Right cardiac atrium (tissue), 5 donors: ENCODE results near the gene CYSTM1. TPM values are rescaled to one million over a fixed set of nuclear protein-coding genes. Genes with fewer than 3 reads are reported as not detected.

Source experiments
- ATAC-seq, 2 donors: fragments of 200-7000 bp; cut with Tn5 transposase; one replicate each; pipeline versions ENCODE4 v1.8.0 to v1.9.1; 2020; ENCODE audit warnings: moderate library complexity in 2 of 2, mild to moderate bottlenecking in 1 of 2
- DNase-seq, 3 donors: peaks; one replicate each; pipeline ENCODE4 v3.0.0-alpha.2; 2020
- H3K27ac ChIP-seq: one replicate; pipeline ENCODE4 v1.5.1; 2013; ENCODE audit warnings: mild to moderate bottlenecking, low read length, control low read depth, moderate library complexity
- H3K27me3 ChIP-seq: one replicate; pipeline ENCODE4 v1.6.1; 2013; ENCODE audit not compliant: control insufficient read depth, insufficient read depth
- H3K4me1 ChIP-seq: one replicate; pipeline ENCODE4 v1.6.1; 2013; ENCODE audit warnings: low read length; ENCODE audit not compliant: control insufficient read depth, insufficient read depth
- H3K4me3 ChIP-seq: one replicate; pipeline ENCODE4 v1.5.1; 2013; ENCODE audit warnings: low read length, control low read depth
- H3K9me3 ChIP-seq: one replicate; pipeline ENCODE4 v1.6.1; 2013; ENCODE audit warnings: low read length; ENCODE audit not compliant: control insufficient read depth
- WGBS: extraction: QIAGEN DNeasy Blood & Tissue Kit; methylation state at CpG from one replicate; pipeline ENCODE4 v1.1.7; 2013; 5-methylcytosine and 5-hydroxymethylcytosine counted together
- intact Hi-C, 4 donors: fragments of 100-400 bp; cut with DNase I; formaldehyde crosslinking; loops; one replicate each; pipeline versions ENCODE4 v1.11.0 to v1.14.0; 2022 to 2023
- polyA plus RNA-seq: library from polyadenylated mRNA; stranded (reverse); fragments of 200-250 nt; gene quantifications from one replicate; pipeline ENCODE4 v1.2.3, GENCODE V29; 2013
- total RNA-seq, 4 donors: library from RNA; stranded (reverse); fragmentation: NEBNext Ultra II Directional; extraction: Animal tissue kit (Norgen Biotek cat#: 25700); gene quantifications; one replicate each; pipeline ENCODE4 v1.2.1, GENCODE V29; 2021
- donor health status: healthy with polysubstance abuse.
- donor health status: DM: no; HTN: yes; CAD: no.
- donor health status: DM: no; HTN: no; CAD: no.
- donor health status: DM: no; HTN: yes; CAD: no; lungs with severe emphysema.
- donor health status: DM: yes; HTN: yes; CAD: no.

CYSTM1 gene
- total and polyA plus RNA-seq, 5 donors = 47.8 to 77.4 (median 53.8) TPM

GRCh38 chr5:140275837-140276236 lies 100.8 kb downstream of the CYSTM1 start:
- no peak overlapping the region for H3K27ac ChIP-seq
- H3K27me3 ChIP-seq = no peaks in the 10 kb centered on the region
- no peak for ATAC-seq
- DNase-seq = no peak
- no peak overlapping the region for H3K4me3 ChIP-seq
- H3K9me3 ChIP-seq = no peaks in the 10 kb centered on the region
- intact Hi-C loops = no loop called here
- H3K4me1 ChIP-seq = peaks cover 6% of the 10 kb centered on the region

- Histone ChIP-seq H3K27me3 (no peaks in the 10 kb centered on the region), H3K9me3 (no peaks in the 10 kb centered on the region), H3K27ac (no peak overlapping the region), H3K4me3 (no peak overlapping the region), H3K4me1 (peaks cover 7% of the 10 kb centered on the region)
- intact Hi-C loops = no loop called here
- no peak for ATAC-seq
- no peak for DNase-seq
- 94% methylated on average over 2 of the region's 2 CpGs for WGBS
These were observed 107.3 kb downstream of the CYSTM1 start for GRCh38 chr5:140282266-140282665.

DNA sequence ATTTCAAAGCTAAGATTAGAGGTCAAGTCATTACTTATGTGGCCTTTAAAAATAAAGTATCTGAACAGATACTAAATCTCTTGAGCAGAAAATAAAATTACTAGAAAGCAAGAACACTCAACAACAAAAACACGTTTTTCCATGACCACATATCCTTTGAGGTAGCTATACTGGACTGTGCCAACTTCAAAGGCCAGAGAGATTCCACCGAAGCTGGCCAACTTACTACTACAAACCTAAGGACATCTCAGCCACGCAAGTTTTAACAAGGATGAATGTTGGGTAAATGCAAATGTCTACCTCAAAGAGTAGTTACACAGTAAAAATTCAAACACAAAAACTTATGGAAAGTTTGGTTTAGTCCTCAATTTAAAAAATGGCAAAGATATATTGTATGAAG lies 109.0 kb downstream of the CYSTM1 start:
- intact Hi-C loops = no loop called here
- ATAC-seq (no peak), DNase-seq (no peak)
- WGBS = 67% methylated on average over 3 of the region's 3 CpGs
- Histone ChIP-seq H3K27me3 (no peaks in the 10 kb centered on the region), H3K27ac (no peak overlapping the region), H3K4me3 (no peak overlapping the region), H3K4me1 (peaks cover 5% of the 10 kb centered on the region), H3K9me3 (no peaks in the 10 kb centered on the region)

DNA sequence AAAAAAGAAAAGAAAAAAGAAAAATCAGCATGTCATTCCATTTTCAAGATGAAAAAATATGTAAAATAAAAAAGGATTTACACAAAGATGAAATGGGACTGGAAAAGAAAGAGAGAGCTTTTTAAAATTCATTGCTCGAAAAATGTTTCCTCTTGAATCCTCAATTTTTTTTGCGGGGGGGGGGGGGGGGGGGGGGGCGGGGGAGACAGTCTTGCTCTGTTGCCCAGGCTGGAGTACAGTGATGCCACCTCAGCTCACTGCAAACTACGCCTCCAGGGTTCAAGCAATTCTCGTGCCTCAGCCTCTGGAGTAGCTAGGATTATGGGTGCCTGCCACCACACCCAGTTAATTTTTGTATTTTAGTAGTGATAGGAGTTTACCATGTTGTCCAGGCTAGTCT lies 111.4 kb downstream of the CYSTM1 start:
- ATAC-seq (no peak), DNase-seq (no peak)
- H3K4me1 ChIP-seq = peaks cover 7% of the 10 kb centered on the region
- intact Hi-C loops = no loop called here
- H3K9me3 ChIP-seq = no peaks in the 10 kb centered on the region
- 93% methylated on average over 5 of the region's 5 CpGs for WGBS
- H3K4me3 ChIP-seq = no peak overlapping the region
- no peaks in the 10 kb centered on the region for H3K27me3 ChIP-seq
- H3K27ac ChIP-seq = no peak overlapping the region

DNA sequence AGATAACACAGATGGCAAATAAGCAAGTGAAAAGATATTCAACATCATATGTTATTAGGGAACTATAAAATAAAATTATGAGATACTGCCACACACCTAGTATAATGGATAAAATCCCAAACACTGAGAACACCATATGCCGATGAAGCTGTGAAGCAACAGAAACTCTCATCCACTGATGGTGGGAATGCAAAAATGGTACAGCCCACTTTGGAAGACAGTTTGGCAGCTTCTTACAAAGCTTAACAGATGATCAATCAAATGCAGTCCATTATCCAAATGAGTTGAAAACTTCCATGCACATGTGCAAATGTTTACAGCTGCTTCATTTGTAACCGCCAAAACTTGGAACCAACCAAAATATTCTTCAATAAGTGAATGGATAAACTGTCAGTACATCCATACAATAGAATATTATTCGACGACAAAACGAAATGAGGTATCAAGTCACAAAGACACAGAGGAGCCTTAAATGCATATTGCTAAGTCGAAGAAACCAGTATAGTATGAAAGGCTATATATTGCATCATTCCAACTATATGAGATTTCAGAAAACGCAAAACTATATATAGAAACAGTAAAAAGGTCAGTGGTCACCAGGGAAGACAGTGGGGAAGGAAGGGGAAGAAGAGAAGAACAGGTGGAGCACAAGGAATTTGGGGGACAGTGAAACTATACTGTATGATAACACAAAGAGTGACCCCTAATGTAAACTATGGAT lies 113.0 kb downstream of the CYSTM1 start:
- intact Hi-C loops = no loop called here
- no peaks in the 10 kb centered on the region for H3K27me3 ChIP-seq
- H3K27ac ChIP-seq = no peak overlapping the region
- H3K9me3 ChIP-seq = no peaks in the 10 kb centered on the region
- H3K4me3 ChIP-seq = no peak overlapping the region
- H3K4me1 ChIP-seq = peaks cover 9% of the 10 kb centered on the region
- no peak for DNase-seq
- ATAC-seq = no peak
- 83% methylated on average over 7 of the region's 7 CpGs for WGBS

- no peaks in the 10 kb centered on the region for H3K27me3 ChIP-seq
- DNase-seq = no peak
- intact Hi-C loops = no loop called here
- ATAC-seq = peak in 1 of 2 donors; percentile 47
- H3K27ac ChIP-seq = no peak overlapping the region
- no peak overlapping the region for H3K4me3 ChIP-seq
- H3K4me1 ChIP-seq = peaks cover 5% of the 10 kb centered on the region
- no peaks in the 10 kb centered on the region for H3K9me3 ChIP-seq
- 67% methylated on average over 1 of the region's 1 CpG for WGBS
These were observed 117.4 kb downstream of the CYSTM1 start for GRCh38 chr5:140292212-140293036.

Other genes with a start within 250 kb of the CYSTM1 start
- 1 to 10 TPM; 1.1 to 3.6 (median 1.8) TPM for gene NRG2, start 131.9 kb upstream of the CYSTM1 start, total RNA-seq
- 1.4 TPM for gene NRG2, start 131.9 kb upstream of the CYSTM1 start, polyA plus RNA-seq
- gene PURA, start 61.1 kb upstream of the CYSTM1 start, total RNA-seq = 10 to 100 TPM; 25.7 to 37.1 (median 32.9) TPM
- 6.1 TPM for gene PURA, start 61.1 kb upstream of the CYSTM1 start, polyA plus RNA-seq
- gene IGIP, start 49.3 kb upstream of the CYSTM1 start, total RNA-seq = 10 to 100 TPM; 14.9 to 20.1 (median 16.9) TPM
- 9.8 TPM for gene IGIP, start 49.3 kb upstream of the CYSTM1 start, polyA plus RNA-seq
- gene PFDN1, start 127.9 kb downstream of the CYSTM1 start, total RNA-seq = 10 to 100 TPM; 57.6 to 71.9 (median 63.6) TPM
- gene PFDN1, start 127.9 kb downstream of the CYSTM1 start, polyA plus RNA-seq = 144 TPM
- gene HBEGF, start 171.4 kb downstream of the CYSTM1 start, total RNA-seq = 10 to 100 TPM; 17.6 to 26.8 (median 19.5) TPM
- gene HBEGF, start 171.4 kb downstream of the CYSTM1 start, polyA plus RNA-seq = 31.0 TPM
- gene SLC4A9, start 185.0 kb downstream of the CYSTM1 start, total RNA-seq = under 1 TPM in 2 of 4 donors, not detected in 2; 0.25 to 0.26 TPM
- 0.05 TPM for gene SLC4A9, start 185.0 kb downstream of the CYSTM1 start, polyA plus RNA-seq
- gene ANKHD1, start 226.6 kb downstream of the CYSTM1 start, total RNA-seq = 10 to 100 TPM; 59.8 to 69.1 (median 62.4) TPM
- gene ANKHD1, start 226.6 kb downstream of the CYSTM1 start, polyA plus RNA-seq = 36.1 TPM